ENCODE data around the gene FARP2.
"Not testable (repeated sequence)": the region's sequence is repeated elsewhere in the genome, so short reads cannot be mapped to it uniquely, and the experiment has no call there.

The FARP2 gene

GRCh38 chr2:241373446-241373845 lies 17.4 kb downstream of the FARP2 start:
- no peak overlapping the region for H3K4me3 ChIP-seq (ENCODE audit: low read depth, low read length)
- TF ChIP-seq, protein P1, sequence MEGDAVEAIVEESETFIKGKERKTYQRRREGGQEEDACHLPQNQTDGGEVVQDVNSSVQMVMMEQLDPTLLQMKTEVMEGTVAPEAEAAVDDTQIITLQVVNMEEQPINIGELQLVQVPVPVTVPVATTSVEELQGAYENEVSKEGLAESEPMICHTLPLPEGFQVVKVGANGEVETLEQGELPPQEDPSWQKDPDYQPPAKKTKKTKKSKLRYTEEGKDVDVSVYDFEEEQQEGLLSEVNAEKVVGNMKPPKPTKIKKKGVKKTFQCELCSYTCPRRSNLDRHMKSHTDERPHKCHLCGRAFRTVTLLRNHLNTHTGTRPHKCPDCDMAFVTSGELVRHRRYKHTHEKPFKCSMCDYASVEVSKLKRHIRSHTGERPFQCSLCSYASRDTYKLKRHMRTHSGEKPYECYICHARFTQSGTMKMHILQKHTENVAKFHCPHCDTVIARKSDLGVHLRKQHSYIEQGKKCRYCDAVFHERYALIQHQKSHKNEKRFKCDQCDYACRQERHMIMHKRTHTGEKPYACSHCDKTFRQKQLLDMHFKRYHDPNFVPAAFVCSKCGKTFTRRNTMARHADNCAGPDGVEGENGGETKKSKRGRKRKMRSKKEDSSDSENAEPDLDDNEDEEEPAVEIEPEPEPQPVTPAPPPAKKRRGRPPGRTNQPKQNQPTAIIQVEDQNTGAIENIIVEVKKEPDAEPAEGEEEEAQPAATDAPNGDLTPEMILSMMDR (IDR thresholded peaks at IDR 0.05; ENCODE audit: low read depth, low read length, missing control alignments), result no peak
- DNase-seq (ENCODE audit: low read depth), result no peak
- in situ Hi-C loops (cut with HindIII; ENCODE audit: low sequenced_read_pairs), result no loop called here

DNA sequence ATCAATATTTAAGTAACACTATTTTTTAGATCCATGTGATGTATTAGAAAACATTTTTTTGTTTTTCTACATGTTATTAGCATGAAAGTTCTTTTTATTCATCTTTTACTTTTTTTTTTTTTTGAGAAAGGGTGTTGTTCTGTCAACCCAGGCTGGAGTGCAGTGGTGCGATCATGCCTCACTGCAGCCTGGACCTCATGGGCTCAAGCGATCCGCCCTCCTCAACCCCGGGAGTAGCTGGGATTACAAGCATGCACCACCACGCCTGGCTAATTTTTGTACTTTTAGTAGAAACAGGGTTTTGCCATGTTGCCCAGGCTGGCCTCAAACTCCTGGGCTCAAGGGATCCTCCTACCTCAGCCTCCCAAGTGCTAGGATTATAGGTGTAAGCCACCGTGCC lies 17.8 kb downstream of the FARP2 start:
- in situ Hi-C loops (cut with HindIII; ENCODE audit: low sequenced_read_pairs); H3K4me3 ChIP-seq (ENCODE audit: low read depth, low read length); DNase-seq (ENCODE audit: low read depth): not testable (repeated sequence)

GRCh38 chr2:241375300-241375699 lies 19.2 kb downstream of the FARP2 start:
- TF ChIP-seq, protein P1 (IDR thresholded peaks at IDR 0.05; ENCODE audit: low read depth, low read length, missing control alignments), result no peak
- in situ Hi-C loops (cut with HindIII; ENCODE audit: low sequenced_read_pairs), result no loop called here
- H3K4me3 ChIP-seq (ENCODE audit: low read depth, low read length), result no peak overlapping the region
- no peak for DNase-seq (ENCODE audit: low read depth)

GRCh38 chr2:241376808-241377207 lies 20.7 kb downstream of the FARP2 start:
- no peak overlapping the region for H3K4me3 ChIP-seq (ENCODE audit: low read depth, low read length)
- TF ChIP-seq, protein P1 (IDR thresholded peaks at IDR 0.05; ENCODE audit: low read depth, low read length, missing control alignments), result no peak
- in situ Hi-C loops (cut with HindIII; ENCODE audit: low sequenced_read_pairs), result no loop called here
- peak; percentile 44 for DNase-seq (ENCODE audit: low read depth)

GRCh38 chr2:241378816-241379215 lies 22.7 kb downstream of the FARP2 start:
- in situ Hi-C loops (cut with HindIII; ENCODE audit: low sequenced_read_pairs), result no loop called here

DNA sequence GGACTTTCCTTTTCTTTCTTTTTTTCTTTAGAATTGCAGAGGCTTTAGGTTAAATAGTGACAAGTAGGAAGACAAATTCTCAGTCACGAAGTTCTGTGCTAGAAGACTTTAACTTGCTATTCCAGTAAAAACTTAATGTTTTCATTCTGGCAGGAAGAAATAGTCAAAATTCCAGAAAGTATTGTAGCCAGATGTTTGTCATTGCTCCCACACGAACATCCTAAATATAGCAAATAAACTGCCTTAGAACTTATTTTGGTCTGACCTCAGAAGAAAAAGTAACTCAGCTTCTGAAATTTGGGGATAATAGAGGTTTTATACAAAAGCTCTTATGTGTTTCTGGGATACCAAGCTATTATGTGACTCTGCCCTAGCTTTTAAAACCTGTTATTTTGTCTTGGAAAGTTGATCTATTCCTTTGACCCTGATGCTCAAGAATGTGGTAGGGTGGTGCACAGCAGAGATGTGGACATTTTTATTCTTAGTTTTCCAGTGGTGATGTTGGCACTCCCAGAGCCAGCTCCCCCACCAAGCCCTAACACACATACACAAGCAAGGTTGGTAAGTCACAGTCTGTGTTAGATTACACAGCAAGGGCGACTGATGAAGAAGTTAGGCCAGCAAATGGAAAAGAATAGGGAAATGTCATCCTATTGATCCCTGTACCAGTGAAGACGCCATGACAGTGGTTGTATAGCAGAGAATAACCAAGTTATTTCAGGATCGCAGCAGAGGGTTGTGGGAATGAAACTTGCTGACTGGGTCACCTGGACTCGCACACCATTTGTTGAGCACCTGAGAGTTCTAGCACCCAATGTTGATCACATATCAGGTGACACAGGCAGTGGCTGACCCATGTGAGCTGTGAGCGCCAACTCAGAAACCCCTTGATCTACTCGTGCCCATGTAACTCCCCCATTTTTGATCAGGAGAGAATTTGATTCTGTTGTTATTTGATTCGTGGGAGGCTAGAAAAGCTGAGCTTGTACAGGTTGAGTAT lies 23.7 kb downstream of the FARP2 start:
- TF ChIP-seq, protein P1 (IDR thresholded peaks at IDR 0.05; ENCODE audit: low read depth, low read length, missing control alignments), result no peak
- no peak overlapping the region for H3K4me3 ChIP-seq (ENCODE audit: low read depth, low read length)
- no peak for DNase-seq (ENCODE audit: low read depth)
- in situ Hi-C loops (cut with HindIII; ENCODE audit: low sequenced_read_pairs), result no loop called here

More at GRCh38 chr2:241378816-241379215, 22.7 kb downstream of the FARP2 start:
- TF ChIP-seq, protein P1 (IDR thresholded peaks at IDR 0.05; ENCODE audit: low read depth, low read length, missing control alignments), result no peak
- DNase-seq (ENCODE audit: low read depth), result no peak
- H3K4me3 ChIP-seq (ENCODE audit: low read depth, low read length), result no peak overlapping the region

GRCh38 chr2:241381872-241382271 lies 25.8 kb downstream of the FARP2 start:
- DNase-seq (ENCODE audit: low read depth), result no peak
- in situ Hi-C loops (cut with HindIII; ENCODE audit: low sequenced_read_pairs), result no loop called here
- TF ChIP-seq, protein P1 (IDR thresholded peaks at IDR 0.05; ENCODE audit: low read depth, low read length, missing control alignments), result no peak
- H3K4me3 ChIP-seq (ENCODE audit: low read depth, low read length), result no peak overlapping the region

GRCh38 chr2:241385450-241385849 lies 29.4 kb downstream of the FARP2 start:
- not testable (repeated sequence) for H3K4me3 ChIP-seq (ENCODE audit: low read depth, low read length); DNase-seq (ENCODE audit: low read depth)
- in situ Hi-C loops (cut with HindIII; ENCODE audit: low sequenced_read_pairs), result loop anchor here (5.0 kb wide), 2 partner anchors 42 to 97 kb away; no protein-coding TSS in a partner anchor

Data from astrocyte of the cerebellum (primary cell).